ENCODE results near the gene IGFBP5. TPM values are rescaled to one million over a fixed set of nuclear protein-coding genes. Genes with fewer than 3 reads are reported as not detected.

The IGFBP5 gene
- total and polyA plus RNA-seq, 2 of the 8 experiments (the other 6 are each of a cell fraction or from before 2014, with no cell fraction given): 2.2 to 2.5 TPM

DNA sequence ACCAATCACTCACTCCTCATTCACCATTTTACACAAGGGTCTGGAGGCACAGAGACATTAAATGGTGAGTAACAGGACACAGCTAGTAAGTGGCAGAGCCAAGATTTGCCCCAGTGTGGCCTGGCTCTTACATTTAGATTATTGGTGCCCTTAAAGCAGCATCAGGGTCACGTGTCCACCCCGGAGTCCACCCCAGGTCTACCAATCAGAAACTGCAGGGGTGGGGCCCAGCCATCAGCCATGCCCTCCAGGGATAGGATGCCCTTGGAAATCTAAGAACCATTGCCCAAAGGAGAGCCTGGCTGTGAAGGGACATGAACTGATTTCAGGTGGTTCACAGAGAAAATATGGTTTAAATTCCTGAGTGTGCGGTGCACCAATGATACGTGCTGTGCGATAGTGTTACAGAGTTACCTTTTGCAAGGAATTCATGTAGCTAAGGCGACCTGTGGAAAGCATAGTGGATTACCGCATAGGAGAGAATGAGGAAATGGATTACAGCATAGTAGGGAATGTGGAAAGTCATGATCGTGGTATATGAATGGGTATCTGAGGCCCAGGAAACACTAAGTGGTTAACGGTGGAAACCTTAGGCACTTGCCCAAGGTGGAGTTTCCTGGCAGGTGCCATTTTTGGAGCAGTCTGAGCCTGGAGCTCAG lies 17.8 kb downstream of the IGFBP5 start:
- H3K79me1 ChIP-seq (ENCODE audit: low read depth, low read length): no peaks in the 10 kb centered on the region
- no peak overlapping the region for H4K8ac ChIP-seq (ENCODE audit: extremely low read depth, insufficient read depth, low read length)
- no peak for DNase-seq (ENCODE audit: low read depth in 1 of 2, low spot score in 2 of 2)
- no peak overlapping the region for H2AFZ ChIP-seq (ENCODE audit: low read length)
- no peaks in the 10 kb centered on the region for H3K23me2 ChIP-seq (ENCODE audit: low read depth, low read length)
- no peaks in the 10 kb centered on the region for H3K27me3 ChIP-seq (replicated peaks in 1 of 4; ENCODE audit: control insufficient read depth in 3 of 4, extremely low read depth in 1 of 4, insufficient read depth in 3 of 4, low read length in 3 of 4)
- no peak overlapping the region for H3K18ac ChIP-seq (ENCODE audit: extremely low read depth, low read length)
- no peaks in the 10 kb centered on the region; a peak in 1 of 8 replicates for H3K36me3 ChIP-seq (ENCODE audit: control insufficient read depth in 2 of 4, insufficient read depth in 4 of 4, low read length in 3 of 4)
- no peaks in the 10 kb centered on the region for H3K79me2 ChIP-seq (ENCODE audit: control insufficient read depth in 1 of 2, insufficient read depth in 2 of 2, low read length in 2 of 2)
- POLR2A ChIA-PET (ENCODE audit: partially characterized antibody): interaction anchor here (0.9 kb wide), 1 partner anchor 171 kb away, joined by 3 read pairs; no protein-coding TSS in a partner anchor
- no peaks in the 10 kb centered on the region for H4K20me1 ChIP-seq (replicated peaks in 1 of 2; ENCODE audit: control insufficient read depth in 1 of 2, insufficient read depth in 2 of 2, low read length in 2 of 2)
- H2BK20ac ChIP-seq (ENCODE audit: low read length): 0 out of 2 replicates have a peak overlapping the region, but pooled peaks have one; percentile 64
- FAIRE-seq: no peak
- no peak overlapping the region for H3K23ac ChIP-seq (ENCODE audit: insufficient read length)
- H2AK5ac ChIP-seq (ENCODE audit: low read depth, low read length): no peak overlapping the region
- no peak overlapping the region for H2BK12ac ChIP-seq (ENCODE audit: low read depth, low read length)
- H4K5ac ChIP-seq (ENCODE audit: insufficient read length, low read depth, low read length): no peak overlapping the region
- no peak overlapping the region for H3K27ac ChIP-seq (ENCODE audit: low read depth, low read length)
- 93% methylated on average over 9 of the region's 9 CpGs; no CpG with 5 or more reads in 1 of the 2 experiments for WGBS, 2 experiments (ENCODE audit: extremely low coverage in 1 of 2, insufficient coverage in 1 of 2, insufficient read length in 1 of 2, insufficient replicate concordance in 2 of 2, low coverage in 1 of 2, low lambda C conversion rate in 2 of 2, missing lambda C conversion rate in 1 of 2)
- H3K4ac ChIP-seq (replicated peaks; ENCODE audit: insufficient read length, low read depth, low read length): no peak overlapping the region
- H2BK15ac ChIP-seq (ENCODE audit: low read length): no peak overlapping the region
- H3K9ac ChIP-seq (replicated peaks in 1 of 4; ENCODE audit: extremely low read depth in 1 of 4, low read depth in 3 of 4, low read length in 3 of 4): no peak overlapping the region
- H3K14ac ChIP-seq (ENCODE audit: insufficient read length): no peak overlapping the region
- no peak overlapping the region for H3K4me2 ChIP-seq (ENCODE audit: insufficient read depth in 1 of 2, low read depth in 2 of 2, low read length in 2 of 2)
- H3K56ac ChIP-seq (replicated peaks; ENCODE audit: insufficient read length, low read depth, low read length): no peak overlapping the region
- CTCF ChIA-PET (ENCODE audit: partially characterized antibody): interaction anchor here (0.6 to 6.9 kb wide), 8 partner anchors 10 to 614 kb away, joined by 3 to 54 read pairs (median 4); no protein-coding TSS in a partner anchor
- no peak overlapping the region for H2BK120ac ChIP-seq (replicated peaks; ENCODE audit: low read depth, low read length)
- H4K91ac ChIP-seq (replicated peaks; ENCODE audit: insufficient read length, low read length): no peak overlapping the region
- H3K9me3 ChIP-seq (ENCODE audit: insufficient read depth in 2 of 2, low read depth in 1 of 2, low read length in 1 of 2): no peaks in the 10 kb centered on the region
- H2BK5ac ChIP-seq (ENCODE audit: low read depth, low read length): no peak overlapping the region
- no peak overlapping the region for H3K4me3 ChIP-seq (ENCODE audit: extremely low read depth in 1 of 4, insufficient read depth in 2 of 4, low read depth in 3 of 4, low read length in 4 of 4)
- peaks cover 0 to 4% (median 2%) of the 10 kb centered on the region in 4 experiments; a peak in 4 of 7 replicates for H3K4me1 ChIP-seq (replicated peaks in 1 of 4; ENCODE audit: control insufficient read depth in 3 of 4, insufficient read depth in 4 of 4, low read length in 3 of 4)
- TF ChIP-seq MAFK (IDR thresholded peaks at IDR 0.05; ENCODE audit: low read depth, low read length): no peak
- no peak for TF ChIP-seq SP2 (IDR thresholded peaks at IDR 0.05; ENCODE audit: low read length)
- TF ChIP-seq HDAC2 (IDR thresholded peaks at IDR 0.05; ENCODE audit: borderline replicate concordance in 1 of 2, low read depth in 2 of 2, low read length in 2 of 2): no peak

Measured in H1 (cell line).